ENCODE measurements around the gene REC114. TPM values are rescaled to one million over a fixed set of nuclear protein-coding genes. Genes with fewer than 3 reads are reported as not detected.
A peak's percentile ranks its signal among the peaks of the same experiment; 100 is the strongest.

Gene REC114
- total and polyA plus RNA-seq, 2 experiments from 2014 or later = 0.24 TPM; not detected in 1

DNA sequence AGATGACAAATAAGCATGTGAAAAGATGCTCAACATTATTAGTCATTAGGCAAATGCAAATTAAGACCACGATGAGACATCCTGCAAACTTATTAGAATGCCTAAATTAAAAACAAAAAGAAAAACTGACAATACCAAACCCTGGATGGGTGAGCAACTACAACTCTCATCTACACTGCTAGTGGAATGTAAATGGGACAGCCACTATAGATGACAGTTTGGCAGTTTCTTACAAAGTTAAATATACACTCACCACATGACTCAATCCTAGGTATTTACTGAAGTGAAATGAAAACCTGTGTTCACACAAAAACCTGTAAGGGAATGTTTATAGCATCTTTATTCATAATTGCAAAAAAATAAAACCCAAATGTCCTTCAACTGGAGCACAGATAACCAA lies 115.6 kb downstream of the REC114 start:
- H3K9me3 ChIP-seq (ENCODE audit: low read depth) = no peaks in the 10 kb centered on the region
- 100% methylated on average over 1 of the region's 1 CpG for WGBS (ENCODE audit: low lambda C conversion rate, missing lambda C conversion rate)
- DNase-seq (ENCODE audit: low spot score) = no peak
- H3K36me3 ChIP-seq (replicated peaks; ENCODE audit: insufficient read depth, low read depth) = no peaks in the 10 kb centered on the region
- no peak overlapping the region for H3K4me3 ChIP-seq
- no peak overlapping the region for H3K4me2 ChIP-seq
- H4K20me1 ChIP-seq (ENCODE audit: insufficient read depth, poor library complexity, severe bottlenecking) = peaks cover 6% of the 10 kb centered on the region
- no peaks in the 10 kb centered on the region for H3K4me1 ChIP-seq (ENCODE audit: insufficient read depth)
- H3K79me2 ChIP-seq = peaks cover 3% of the 10 kb centered on the region
- H2AFZ ChIP-seq = no peak overlapping the region
- no peak for TF ChIP-seq EZH2phosphoT487 (IDR thresholded peaks at IDR 0.05; ENCODE audit: low read depth, severe bottlenecking, unreplicated experiment)
- TF ChIP-seq EZH2 (IDR thresholded peaks at IDR 0.05; ENCODE audit: borderline replicate concordance) = no peak
- TF ChIP-seq, protein P1, sequence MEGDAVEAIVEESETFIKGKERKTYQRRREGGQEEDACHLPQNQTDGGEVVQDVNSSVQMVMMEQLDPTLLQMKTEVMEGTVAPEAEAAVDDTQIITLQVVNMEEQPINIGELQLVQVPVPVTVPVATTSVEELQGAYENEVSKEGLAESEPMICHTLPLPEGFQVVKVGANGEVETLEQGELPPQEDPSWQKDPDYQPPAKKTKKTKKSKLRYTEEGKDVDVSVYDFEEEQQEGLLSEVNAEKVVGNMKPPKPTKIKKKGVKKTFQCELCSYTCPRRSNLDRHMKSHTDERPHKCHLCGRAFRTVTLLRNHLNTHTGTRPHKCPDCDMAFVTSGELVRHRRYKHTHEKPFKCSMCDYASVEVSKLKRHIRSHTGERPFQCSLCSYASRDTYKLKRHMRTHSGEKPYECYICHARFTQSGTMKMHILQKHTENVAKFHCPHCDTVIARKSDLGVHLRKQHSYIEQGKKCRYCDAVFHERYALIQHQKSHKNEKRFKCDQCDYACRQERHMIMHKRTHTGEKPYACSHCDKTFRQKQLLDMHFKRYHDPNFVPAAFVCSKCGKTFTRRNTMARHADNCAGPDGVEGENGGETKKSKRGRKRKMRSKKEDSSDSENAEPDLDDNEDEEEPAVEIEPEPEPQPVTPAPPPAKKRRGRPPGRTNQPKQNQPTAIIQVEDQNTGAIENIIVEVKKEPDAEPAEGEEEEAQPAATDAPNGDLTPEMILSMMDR (IDR thresholded peaks at IDR 0.05; ENCODE audit: poor library complexity) = no peak
- H3K27me3 ChIP-seq = no peaks in the 10 kb centered on the region
- H3K27ac ChIP-seq = no peak overlapping the region
- no peaks in the 10 kb centered on the region for H3K9me2 ChIP-seq (replicated peaks; ENCODE audit: insufficient read depth)

- no peaks in the 10 kb centered on the region for H3K9me2 ChIP-seq (replicated peaks; ENCODE audit: insufficient read depth)
- H3K4me1 ChIP-seq (ENCODE audit: insufficient read depth) = no peaks in the 10 kb centered on the region
- WGBS (ENCODE audit: low lambda C conversion rate, missing lambda C conversion rate) = 63% methylated on average over 2 of the region's 2 CpGs
- H4K20me1 ChIP-seq (ENCODE audit: insufficient read depth, poor library complexity, severe bottlenecking) = peaks cover 9% of the 10 kb centered on the region
- H3K4me2 ChIP-seq = no peak overlapping the region
- TF ChIP-seq, protein P1 (IDR thresholded peaks at IDR 0.05; ENCODE audit: poor library complexity) = peak; percentile 85
- TF ChIP-seq EZH2 (IDR thresholded peaks at IDR 0.05; ENCODE audit: borderline replicate concordance) = no peak
- H3K27ac ChIP-seq = no peak overlapping the region
- peaks cover 8% of the 10 kb centered on the region for H3K79me2 ChIP-seq
- no peak overlapping the region for H2AFZ ChIP-seq
- H3K27me3 ChIP-seq = no peaks in the 10 kb centered on the region
- no peaks in the 10 kb centered on the region for H3K36me3 ChIP-seq (replicated peaks; ENCODE audit: insufficient read depth, low read depth)
- H3K9me3 ChIP-seq (ENCODE audit: low read depth) = no peaks in the 10 kb centered on the region
- no peak overlapping the region for H3K4me3 ChIP-seq
- DNase-seq (ENCODE audit: low spot score) = peak; percentile 76
Measured at GRCh38 chr15:73560501-73561117, 117.6 kb downstream of the REC114 start.

GRCh38 chr15:73564255-73564654 lies 121.3 kb downstream of the REC114 start:
- WGBS (ENCODE audit: low lambda C conversion rate, missing lambda C conversion rate) = 71% methylated on average over 6 of the region's 6 CpGs

More at GRCh38 chr15:73564255-73564654, 121.3 kb downstream of the REC114 start:
- Histone ChIP-seq H3K36me3 (replicated peaks; ENCODE audit: insufficient read depth, low read depth) (no peaks in the 10 kb centered on the region), H4K20me1 (ENCODE audit: insufficient read depth, poor library complexity, severe bottlenecking) (peaks cover 9% of the 10 kb centered on the region), H3K27ac (no peak overlapping the region), H3K27me3 (no peaks in the 10 kb centered on the region), H3K4me3 (no peak overlapping the region), H2AFZ (no peak overlapping the region), H3K4me2 (no peak overlapping the region), H3K9me3 (ENCODE audit: low read depth) (no peaks in the 10 kb centered on the region), H3K4me1 (ENCODE audit: insufficient read depth) (no peaks in the 10 kb centered on the region), H3K79me2 (peaks cover 8% of the 10 kb centered on the region), H3K9me2 (replicated peaks; ENCODE audit: insufficient read depth) (no peaks in the 10 kb centered on the region)
- TF ChIP-seq, protein P1 (IDR thresholded peaks at IDR 0.05; ENCODE audit: poor library complexity) = peak; percentile 25
- no peak for TF ChIP-seq EZH2phosphoT487 (IDR thresholded peaks at IDR 0.05; ENCODE audit: low read depth, severe bottlenecking, unreplicated experiment)
- DNase-seq (ENCODE audit: low spot score) = peak; percentile 16
